ENCODE measurements around the gene PHF3. TPM values are rescaled to one million over a fixed set of nuclear protein-coding genes. Genes with fewer than 3 reads are reported as not detected.
"Not testable (repeated sequence)": the region's sequence is repeated elsewhere in the genome, so short reads cannot be mapped to it uniquely, and the experiment has no call there.

The PHF3 gene
- total RNA-seq, 4 donors from 2014 or later = 60.0 to 98.1 (median 79.8) TPM

GRCh38 chr6:63730311-63730710, 94.7 kb downstream of the PHF3 start:
- Histone ChIP-seq H3K36me3 (no peaks in the 10 kb centered on the region), H3K9me3 (no peaks in the 10 kb centered on the region), H3K27ac (no peak overlapping the region), H3K4me3 (no peak overlapping the region), H3K27me3 (no peaks in the 10 kb centered on the region), H3K4me1 (no peaks in the 10 kb centered on the region)
- no peak for ATAC-seq
- TF ChIP-seq POLR2AphosphoS5 (IDR thresholded peaks at IDR 0.05) (no peak), EP300 (IDR thresholded peaks at IDR 0.05) (no peak), CTCF (IDR thresholded peaks at IDR 0.05) (no peak), POLR2A (IDR thresholded peaks at IDR 0.05) (no peak)

GRCh38 chr6:63731930-63732329, 96.3 kb downstream of the PHF3 start:
- H3K4me3 ChIP-seq = no peak overlapping the region
- H3K36me3 ChIP-seq = no peaks in the 10 kb centered on the region
- H3K9me3 ChIP-seq = no peaks in the 10 kb centered on the region
- no peak for TF ChIP-seq POLR2AphosphoS5 (IDR thresholded peaks at IDR 0.05)
- TF ChIP-seq POLR2A (IDR thresholded peaks at IDR 0.05) = no peak
- TF ChIP-seq EP300 (IDR thresholded peaks at IDR 0.05) = no peak
- no peak for TF ChIP-seq CTCF (IDR thresholded peaks at IDR 0.05)
- H3K4me1 ChIP-seq = no peaks in the 10 kb centered on the region
- no peak for ATAC-seq
- H3K27ac ChIP-seq = no peak overlapping the region
- WGBS, 2 donors (ENCODE audit: low coverage in 1 of 2) = 75% methylated on average over 3 of the region's 3 CpGs; no CpG with 5 or more reads in 1 of the 2 donors
- no peaks in the 10 kb centered on the region for H3K27me3 ChIP-seq

GRCh38 chr6:63732336-63732735, 96.7 kb downstream of the PHF3 start:
- ATAC-seq = no peak
- Histone ChIP-seq H3K36me3 (no peaks in the 10 kb centered on the region), H3K4me1 (no peaks in the 10 kb centered on the region), H3K9me3 (no peaks in the 10 kb centered on the region), H3K27me3 (no peaks in the 10 kb centered on the region), H3K27ac (no peak overlapping the region), H3K4me3 (no peak overlapping the region)
- 42 to 83% methylated on average over 2 of the region's 2 CpGs for WGBS, 2 donors (ENCODE audit: low coverage in 1 of 2)
- TF ChIP-seq POLR2A (IDR thresholded peaks at IDR 0.05) (no peak), POLR2AphosphoS5 (IDR thresholded peaks at IDR 0.05) (no peak), EP300 (IDR thresholded peaks at IDR 0.05) (no peak), CTCF (IDR thresholded peaks at IDR 0.05) (no peak)

- Histone ChIP-seq H3K4me1 (no peaks in the 10 kb centered on the region), H3K4me3 (no peak overlapping the region), H3K9me3 (no peaks in the 10 kb centered on the region), H3K27me3 (no peaks in the 10 kb centered on the region), H3K36me3 (no peaks in the 10 kb centered on the region), H3K27ac (no peak overlapping the region)
- TF ChIP-seq POLR2AphosphoS5 (IDR thresholded peaks at IDR 0.05) (no peak), CTCF (IDR thresholded peaks at IDR 0.05) (no peak), EP300 (IDR thresholded peaks at IDR 0.05) (no peak), POLR2A (IDR thresholded peaks at IDR 0.05) (no peak)
- WGBS, 2 donors (ENCODE audit: low coverage in 1 of 2) = 74 to 75% methylated on average over 3 of the region's 3 CpGs
- no peak for ATAC-seq
These were observed 99.3 kb downstream of the PHF3 start for GRCh38 chr6:63734923-63735322.

- not testable (repeated sequence) for H3K4me3 ChIP-seq, ATAC-seq, H3K4me1 ChIP-seq, H3K27ac ChIP-seq, H3K36me3 ChIP-seq, H3K27me3 ChIP-seq, H3K9me3 ChIP-seq
- 90 to 100% methylated on average over 1 to 2 of the region's 2 CpGs for WGBS, 2 donors (ENCODE audit: low coverage in 1 of 2)
These were observed 102.6 kb downstream of the PHF3 start for GRCh38 chr6:63738190-63738589.

Data from gastroesophageal sphincter (tissue), 4 donors.